Lung microvascular endothelial cell (primary cell): ENCODE data around the gene RPS17. TPM values are rescaled to one million over a fixed set of nuclear protein-coding genes. Genes with fewer than 3 reads are reported as not detected.
"Not testable (repeated sequence)": the region's sequence is repeated elsewhere in the genome, so short reads cannot be mapped to it uniquely, and the experiment has no call there.

Experiments used
- DNase-seq, 2 donors: peaks; one replicate each; pipeline versions ENCODE4 v3.0.0 to v3.0.0-alpha.2; 2010; ENCODE audit warnings: low read depth in 2 of 2
- total RNA-seq: library from RNA; depleted of rRNA; stranded (reverse); fragments of >200 nt; gene quantifications from 2 replicates; pipeline ENCODE4 v1.2.1, GENCODE V29; 2014

RPS17 gene
- total RNA-seq, 1 donor from 2014 or later = 2,587 TPM

DNA sequence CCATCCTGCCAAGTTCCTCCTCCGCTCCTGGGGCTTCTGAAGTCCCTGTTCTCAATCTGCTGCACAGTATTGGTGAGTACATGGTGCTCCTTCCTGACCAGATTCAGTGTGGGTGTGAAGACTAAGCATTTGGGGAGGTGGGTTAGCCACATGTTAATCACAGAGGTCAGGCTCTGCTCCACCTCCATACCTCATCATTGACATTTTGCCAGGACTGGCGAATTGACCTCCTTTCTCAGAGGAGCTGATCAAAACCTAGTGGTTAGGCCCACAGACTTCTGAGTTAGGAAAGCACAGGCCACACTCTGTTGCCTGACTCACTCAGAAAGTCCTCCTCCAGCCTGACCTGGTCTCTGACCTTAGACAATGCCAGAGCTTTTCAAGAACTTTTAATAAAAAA, 8.4 kb upstream of the RPS17 start:
- DNase-seq = no peak

DNA sequence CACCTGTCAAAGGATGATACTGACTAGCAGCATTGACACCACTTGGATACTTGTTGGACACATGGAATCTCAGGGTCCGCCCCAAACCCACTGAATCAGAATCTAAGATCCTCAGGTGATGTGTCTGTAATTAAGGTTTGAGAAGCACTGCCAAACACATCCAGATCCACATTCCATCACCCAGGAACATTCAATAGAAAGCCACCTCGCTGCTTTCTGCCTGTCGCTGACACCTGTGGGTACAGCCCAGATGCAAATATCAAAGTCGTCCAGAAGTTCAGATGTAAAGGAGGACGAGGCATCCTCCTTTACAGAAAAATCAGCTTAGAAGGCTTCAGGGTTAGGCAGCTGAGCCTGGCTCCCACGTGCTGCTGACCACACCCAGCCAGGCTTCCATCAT, 5.2 kb upstream of the RPS17 start:
- no peak for DNase-seq

DNA sequence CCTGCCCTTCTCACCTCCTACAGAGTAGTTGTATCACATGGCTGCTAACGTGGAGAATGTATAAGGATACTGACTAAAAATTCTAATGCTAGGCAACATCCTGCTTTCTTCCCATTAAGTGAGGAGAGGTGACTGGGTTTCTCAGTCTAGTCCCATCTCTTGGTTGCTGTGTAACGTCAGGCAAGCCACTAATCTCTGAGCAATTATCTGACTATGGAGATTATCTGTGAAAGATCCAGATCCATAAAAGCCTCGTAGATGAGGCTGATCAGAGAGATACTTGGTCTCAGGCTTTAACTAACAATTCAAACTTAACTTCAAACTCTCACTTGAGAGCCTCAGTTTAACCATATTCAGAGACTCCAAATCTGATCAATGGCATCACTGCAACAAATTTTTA, 4.7 kb upstream of the RPS17 start:
- DNase-seq = no peak

DNA sequence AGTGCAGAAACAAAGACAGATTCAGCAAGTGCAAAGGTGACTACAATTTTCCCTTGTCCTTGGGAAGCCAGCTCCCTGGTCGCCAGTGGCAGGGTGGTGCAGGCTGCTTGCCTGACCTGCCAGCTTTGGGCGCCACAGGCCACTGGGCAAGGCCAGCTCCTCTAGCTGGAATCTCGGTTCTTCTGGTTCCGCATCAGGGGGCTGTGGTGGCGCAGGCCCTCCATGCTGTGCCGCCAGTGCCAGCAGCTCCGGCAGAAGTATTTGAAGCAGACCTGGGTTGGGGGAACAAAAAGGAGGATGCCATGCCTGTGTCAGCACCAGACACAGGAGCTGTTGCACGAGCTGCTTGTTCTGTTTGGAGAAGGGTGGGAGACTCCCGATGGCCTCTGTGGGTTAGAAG, 4.2 kb upstream of the RPS17 start:
- DNase-seq = no peak

DNA sequence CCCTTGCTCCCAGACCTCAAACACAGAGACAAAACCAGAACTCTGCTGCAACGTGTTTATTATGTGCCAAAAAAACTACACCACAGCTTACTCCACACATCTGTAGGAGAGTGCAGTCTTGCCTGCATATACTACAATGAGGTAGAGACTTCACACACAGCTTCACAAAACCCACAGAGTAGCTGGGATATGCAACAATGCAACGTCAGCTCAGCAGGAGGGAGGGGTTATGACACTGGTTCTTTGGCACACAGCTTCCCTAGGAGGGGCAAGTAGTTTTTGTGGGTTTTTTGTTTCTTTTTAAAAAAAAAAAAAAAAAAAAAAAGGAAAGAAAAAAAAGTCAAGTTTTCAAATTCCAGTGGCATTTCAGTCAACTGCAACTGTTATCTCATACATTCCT, 2.9 kb upstream of the RPS17 start:
- no peak for DNase-seq

DNA sequence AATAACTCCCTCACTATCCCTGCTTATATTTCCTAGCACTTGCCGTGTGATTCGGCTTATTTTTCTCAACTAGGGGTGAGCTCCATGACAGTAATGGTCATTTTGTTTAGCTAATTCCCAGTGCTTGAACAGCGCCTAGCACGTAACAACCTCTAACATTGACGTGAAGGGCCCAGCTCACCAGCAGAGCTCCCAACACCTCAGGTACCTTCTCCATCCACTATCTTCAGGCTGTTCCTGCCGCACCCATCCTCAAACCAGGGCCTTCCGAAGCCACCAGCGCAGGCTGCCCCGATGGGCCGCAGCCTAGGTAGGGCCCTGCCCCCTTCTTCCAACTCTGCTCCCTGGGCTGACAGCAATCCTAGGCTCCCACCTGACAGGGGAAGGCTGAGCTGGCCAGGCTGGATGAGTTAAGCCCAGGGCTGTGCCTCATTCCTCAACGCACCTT, 751 bp upstream of the RPS17 start:
- peak; percentile 26 to 33 for DNase-seq

DNA sequence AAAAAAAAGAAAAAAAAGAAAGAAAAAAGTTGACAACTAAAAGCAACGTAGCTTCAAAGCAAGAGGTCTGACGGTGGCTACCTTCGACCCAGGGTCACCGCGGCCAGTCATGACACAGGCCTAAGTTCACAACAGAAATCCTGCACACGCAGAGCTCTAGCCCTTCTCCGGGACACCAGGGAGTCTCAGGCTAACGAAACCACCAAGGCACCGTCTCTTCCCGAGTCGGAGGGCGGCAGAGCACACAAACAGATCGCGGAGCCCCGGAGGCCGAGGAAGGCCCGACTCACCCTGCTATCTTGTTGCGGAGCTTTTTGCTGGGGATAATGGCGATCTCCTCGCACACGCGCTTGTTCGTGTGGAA, 584 bp downstream of the RPS17 start:
- peak in 1 of 2 donors; percentile 42 for DNase-seq

DNA sequence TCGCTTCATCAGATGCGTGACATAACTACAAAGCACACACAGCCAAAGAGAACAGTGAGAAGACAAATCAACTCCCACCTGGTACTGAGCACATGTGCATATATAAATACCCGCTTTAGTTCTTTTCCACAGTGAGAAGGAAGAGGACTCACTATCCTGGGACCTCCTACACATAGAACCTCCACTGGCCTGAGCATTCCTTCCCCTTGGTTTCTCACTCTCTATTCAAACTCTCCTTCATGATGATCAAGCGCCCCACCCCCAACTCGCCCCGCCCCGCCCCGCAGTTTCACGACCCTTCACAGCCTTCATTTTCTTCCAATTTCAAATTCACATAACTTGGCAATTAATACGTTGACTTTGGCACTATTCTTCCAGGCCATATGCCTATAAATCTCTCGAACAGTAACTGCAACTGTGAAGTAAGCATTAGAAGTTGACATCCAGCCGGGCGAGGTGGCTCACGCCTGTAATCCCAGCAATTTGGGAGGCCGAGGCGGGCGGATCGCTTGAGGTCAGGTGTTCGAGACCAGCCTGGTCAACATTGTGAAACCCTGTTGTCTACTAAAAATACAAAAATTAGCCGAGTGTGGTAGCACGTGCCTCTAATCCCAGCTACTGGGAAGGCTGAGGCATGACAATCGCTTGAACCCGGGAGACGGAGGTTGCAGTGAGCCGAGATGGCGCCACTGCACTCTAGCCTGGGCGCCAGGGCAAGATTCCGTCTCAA, 1.1 kb downstream of the RPS17 start:
- DNase-seq = peak; percentile 24 to 60

DNA sequence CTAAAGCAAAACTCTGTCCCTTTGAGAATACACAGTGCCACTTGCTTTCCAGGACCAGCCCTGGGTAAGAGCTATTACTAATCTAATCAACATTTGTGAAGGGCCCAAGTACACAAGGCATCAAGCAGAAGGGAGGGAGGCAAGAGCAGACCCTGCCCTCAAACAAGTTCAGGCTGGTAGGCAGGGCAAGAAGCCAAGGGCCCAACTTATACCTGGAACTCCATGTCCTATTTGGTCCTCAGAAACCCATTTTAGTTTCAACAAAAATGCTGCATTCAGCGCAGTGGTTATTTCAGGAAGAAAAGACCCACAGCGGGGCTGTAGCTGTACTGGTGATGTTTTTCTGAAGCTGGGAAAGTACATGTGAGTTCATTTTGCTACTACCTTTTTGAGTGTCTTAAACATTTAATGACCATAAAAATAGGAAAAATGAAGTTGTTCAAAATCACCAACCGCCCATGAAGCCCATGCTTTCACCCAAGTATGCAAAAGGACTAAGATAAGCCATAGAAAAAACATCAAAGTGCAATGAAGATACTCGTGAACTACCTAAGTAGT, 2.8 kb downstream of the RPS17 start:
- DNase-seq = no peak

DNA sequence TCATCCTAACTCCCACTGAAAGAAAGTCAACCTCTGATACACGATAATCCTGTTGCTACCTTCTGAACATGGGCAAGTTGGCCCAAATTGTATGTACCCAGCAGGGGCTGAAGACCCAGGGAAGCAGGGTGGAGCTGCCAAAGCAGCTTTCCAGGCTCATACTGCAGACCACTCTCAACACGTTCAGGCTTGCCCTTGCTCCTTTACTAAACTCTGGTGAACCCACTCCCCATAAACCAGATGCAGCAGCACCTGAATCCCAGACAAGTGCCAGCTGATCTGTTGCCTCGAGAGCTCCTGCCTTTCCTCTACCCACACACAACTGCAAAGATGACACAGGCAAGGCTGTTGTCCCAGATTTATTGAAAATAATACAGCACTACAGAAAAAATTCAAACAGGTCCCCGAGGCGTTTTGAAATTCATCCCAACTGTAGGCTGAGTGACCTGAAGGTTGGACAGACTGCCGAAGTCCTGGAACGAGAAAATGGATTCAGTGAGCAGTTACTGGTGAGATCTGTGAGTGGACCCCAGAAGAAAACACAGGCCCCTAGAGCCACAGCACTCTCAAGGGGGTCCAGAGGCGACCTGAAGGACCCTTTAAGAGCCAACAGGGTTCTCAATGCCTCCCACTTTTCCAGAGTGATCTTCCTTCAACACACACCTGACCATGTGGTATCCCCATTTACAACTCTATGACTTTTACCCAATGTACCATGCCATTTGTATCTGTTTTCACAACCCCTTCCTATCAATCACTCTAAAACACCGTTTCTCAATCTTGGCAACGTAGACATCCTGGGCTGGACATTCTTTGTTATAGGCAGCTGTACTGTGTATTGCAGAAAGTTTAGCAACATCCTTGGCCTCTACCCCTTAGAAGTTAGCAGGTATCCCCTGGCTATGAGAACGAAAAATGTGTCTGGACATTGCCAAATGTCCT, 3.6 kb downstream of the RPS17 start:
- no peak for DNase-seq

DNA sequence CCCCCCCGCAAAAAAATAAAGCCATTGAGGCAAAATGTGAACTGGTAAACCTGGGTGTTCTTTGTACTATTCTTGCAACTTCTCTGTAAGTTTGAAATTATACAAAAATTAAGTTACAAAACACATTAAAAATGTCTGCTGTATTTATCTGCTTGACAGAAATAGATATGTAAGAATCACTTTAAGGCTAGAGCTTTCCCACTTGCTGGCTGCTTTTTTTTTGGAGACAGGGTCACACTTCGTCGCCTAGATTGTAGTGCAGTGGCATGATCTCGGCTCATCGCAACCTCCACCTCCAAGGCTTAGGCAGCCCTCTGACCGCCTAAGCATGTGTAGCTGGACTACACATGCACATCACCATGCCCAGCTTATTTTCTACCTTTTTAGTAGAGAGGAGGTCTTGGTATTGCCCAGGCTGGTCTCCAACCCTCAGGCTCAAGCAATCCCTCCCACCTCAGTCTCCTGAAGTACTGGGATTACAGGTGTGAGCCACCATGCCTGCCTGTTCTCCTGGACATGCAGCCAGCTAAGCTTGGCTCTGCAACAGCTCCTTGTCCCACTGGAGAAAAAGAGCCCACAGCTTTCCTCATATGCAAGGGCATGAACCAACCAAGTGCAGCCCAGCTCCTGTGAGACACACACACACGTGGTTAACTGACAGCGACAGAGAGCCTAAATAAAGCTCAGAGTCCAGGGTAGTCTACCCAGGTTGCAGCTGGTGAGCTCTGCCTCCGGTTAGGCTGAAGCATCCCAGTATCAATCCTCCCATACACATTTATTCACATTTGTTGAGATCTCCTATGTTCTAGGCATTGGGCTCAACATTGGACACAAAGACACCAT, 4.5 kb downstream of the RPS17 start:
- no peak for DNase-seq

DNA sequence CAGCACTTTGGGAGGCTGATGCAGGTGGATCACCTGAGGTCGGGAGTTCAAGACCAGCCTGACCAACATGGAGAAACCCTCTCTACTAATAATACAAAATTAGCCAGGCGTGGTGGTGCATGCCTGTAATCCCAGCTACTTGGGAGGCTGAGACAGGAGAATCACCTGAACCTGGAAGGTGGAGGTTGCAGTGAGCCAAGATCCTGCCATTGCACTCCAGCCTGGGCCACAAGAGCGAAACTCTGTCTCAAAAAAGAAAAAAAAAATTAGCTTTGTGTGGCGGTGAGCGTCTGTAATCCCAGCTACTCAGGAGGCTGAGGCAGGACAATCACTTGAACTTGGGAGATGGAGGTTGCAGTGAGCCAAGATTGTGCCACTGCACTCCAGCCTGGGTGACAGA, 5.1 kb downstream of the RPS17 start:
- not testable (repeated sequence) for DNase-seq

DNA sequence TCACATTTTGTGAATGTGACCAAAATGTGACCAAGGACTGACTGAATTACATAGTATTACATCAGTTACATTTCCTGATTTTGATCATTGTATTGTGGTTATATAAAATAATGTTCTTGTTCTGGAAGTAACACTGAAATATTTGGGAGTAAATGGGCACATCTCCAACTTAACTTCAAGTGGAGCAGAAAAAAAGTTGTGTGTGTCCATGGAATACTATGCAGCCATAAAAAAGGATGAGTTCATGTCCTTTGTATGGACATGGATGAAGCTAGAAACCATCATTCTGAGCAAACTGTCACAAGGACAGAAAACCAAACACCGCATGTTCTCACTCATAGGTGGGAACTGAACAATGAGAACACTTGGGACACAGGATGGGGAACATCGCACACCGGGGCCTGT, 5.8 kb downstream of the RPS17 start:
- not testable (repeated sequence) for DNase-seq

DNA sequence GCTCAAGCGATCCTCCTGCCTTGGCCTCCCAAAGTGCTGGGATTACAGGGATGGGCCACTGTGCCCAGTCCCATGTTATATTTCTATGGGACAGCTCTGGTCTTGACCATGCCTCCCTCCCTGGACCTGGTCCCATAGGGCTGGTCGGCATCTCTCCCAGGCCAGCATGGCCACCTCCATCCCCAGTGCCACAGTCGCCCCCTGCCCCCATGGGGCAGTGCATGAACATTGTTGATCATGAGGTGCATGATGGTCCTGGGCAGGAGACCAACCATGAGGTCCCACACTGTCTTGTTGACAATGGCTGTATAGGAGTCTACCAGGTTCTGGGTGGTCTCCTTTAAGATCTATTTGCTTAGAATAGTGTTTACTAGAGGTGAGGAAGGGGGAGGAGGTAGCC, 6.5 kb downstream of the RPS17 start:
- no peak for DNase-seq

DNA sequence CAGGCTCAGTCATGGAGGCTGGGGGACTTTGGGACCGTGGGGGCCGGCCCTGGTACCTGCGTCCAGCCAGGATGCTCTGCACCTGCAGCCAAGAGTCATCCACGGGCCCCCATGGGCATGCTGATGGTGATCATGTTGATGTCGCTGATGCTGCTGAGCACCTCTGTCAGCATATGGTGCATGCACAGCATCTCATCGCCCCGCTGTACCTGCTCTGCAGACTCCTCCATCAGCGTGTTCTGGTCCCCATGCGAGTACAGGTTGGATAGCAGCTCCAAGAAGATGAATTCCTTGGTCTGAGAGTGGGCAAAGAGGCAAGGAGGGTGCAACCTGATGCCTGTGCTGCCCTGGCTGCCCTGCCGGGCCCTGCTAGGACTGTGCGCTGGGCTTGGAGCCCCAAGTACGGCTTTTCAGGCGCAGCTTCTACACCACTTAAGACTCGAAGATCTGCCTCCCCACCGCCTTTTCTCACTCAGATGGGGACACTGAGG, 7.2 kb downstream of the RPS17 start:
- no peak for DNase-seq

DNA sequence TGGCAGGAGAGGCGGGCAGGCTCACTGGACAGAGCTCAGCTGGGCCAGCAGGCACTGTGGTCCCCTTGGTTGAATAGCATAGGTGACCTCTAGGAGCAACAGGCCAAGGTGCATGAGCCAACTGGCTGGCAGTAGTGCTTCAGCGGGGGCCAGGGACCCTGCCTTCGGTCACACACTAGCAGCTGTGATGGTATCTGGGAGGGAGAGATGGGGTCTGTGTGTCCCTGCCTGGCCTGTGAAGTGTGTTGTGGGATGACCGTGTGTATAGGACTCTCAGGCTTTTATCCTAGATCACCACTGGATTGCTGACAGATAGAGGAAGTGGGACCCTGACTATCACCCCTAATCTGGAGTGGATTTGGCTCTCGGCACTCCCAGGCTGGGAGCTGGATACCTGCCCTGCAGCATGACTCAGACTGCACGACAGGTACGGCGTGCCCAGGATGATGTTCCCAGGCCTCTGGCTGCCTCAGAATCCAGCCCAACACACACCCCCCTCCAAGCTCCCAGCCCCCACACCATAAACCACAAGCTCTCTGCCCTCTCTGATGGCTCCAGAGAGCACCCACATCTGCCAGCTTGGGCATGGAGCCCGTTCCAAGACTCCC, 7.8 kb downstream of the RPS17 start:
- DNase-seq = no peak

DNA sequence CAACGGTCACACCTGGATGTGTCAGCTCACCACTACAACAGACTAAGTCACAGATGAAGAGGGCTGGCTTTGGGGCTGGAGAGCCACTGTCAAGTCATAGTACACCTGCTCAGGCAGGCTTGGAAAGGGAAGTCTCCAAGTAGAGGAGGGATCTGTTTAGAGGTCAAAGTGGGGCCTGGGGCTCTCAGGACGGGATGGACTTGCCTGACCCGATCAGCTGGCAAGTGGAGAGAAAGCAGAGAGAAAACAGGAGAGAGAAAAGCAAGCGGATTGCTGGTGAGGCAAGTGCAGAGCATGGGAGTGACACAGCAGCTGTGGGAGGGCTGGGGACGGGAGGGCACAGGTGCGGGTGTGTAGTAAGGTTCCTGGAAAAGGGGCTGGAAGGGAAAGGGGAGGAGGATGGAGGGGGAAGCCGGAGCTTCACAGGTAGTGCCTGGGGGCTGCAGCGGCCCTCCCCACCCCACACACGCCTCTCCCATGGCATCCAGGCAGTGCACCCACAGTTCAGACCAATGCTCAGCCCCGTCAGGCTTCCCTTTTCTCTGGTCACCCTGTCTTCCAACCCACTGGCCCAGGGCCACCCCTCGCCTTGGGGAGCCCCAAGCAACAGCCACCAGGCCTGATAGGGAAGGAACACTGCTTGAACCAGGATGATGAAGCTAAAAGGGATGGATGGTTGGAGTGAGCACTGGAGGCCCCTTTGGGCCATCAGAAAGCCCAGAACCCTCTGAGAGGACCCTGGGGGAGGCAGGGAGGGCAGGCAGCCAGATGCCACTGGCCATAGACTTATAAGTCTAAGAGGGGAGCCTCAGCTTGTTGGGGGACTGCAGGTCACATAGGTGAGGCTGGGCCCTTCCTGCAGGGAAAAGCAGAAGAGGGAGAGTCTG, 8.5 kb downstream of the RPS17 start:
- no peak for DNase-seq

DNA sequence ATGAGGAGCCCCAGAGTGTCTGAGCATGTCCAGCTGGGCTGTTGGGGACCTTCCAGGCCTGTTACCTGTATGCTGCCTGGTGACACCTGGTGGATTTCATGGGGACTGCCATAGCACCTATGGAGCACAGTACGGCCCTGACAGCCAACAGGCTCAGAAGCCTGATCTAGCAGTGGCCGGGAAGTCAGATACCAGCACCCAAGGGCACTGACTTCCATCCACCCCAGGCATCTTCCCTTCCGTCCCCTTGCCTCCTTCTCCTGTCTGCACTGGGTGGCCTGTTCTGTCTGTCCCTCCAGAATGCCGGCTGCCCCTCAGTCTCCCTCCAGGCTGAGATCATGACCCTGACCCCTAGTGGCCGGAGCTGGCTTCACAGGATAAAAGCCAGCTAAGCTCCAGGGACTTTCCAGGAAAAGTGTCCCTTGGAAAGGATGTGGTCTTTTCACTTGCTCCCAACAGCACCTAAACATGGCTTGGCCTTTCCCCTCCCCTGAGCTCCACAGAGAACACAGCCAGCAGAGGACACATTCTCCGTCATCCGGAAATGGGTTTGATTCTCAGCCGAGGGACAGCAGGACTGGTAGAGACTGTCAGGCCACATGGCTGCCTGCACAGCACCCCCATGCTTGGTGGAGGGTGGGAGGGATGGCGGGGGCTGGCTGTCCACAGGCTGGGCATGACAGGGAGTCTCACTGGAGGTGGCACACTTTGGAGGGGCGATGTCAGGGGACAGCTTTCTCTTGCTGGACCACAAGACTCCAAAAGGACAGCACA, 9.5 kb downstream of the RPS17 start:
- DNase-seq = peak; percentile 62 to 84

DNA sequence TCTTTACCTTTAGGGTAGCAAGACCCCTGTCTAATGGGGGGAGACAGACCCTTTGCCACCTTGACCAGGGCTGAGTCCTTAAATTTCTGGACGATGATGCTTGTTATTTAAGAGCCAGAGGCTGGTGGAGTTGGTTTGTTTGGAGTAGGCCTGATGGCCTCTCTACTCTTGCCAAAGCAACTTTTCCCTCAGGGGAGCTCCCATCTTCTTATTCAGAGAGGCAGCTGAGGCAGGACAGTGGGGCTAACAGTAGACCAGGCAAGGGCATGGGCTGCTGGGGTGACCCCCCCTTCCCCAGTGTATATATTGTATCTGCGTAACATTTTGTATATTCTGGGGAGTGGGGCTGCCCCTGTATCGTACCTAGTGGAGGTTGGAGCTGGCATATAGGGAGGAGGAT, 10.3 kb downstream of the RPS17 start:
- DNase-seq = no peak
